ENCODE results near the gene ZFAND3. TPM values are rescaled to one million over a fixed set of nuclear protein-coding genes. Genes with fewer than 3 reads are reported as not detected.

Gene ZFAND3
- total and polyA plus RNA-seq, 10 of the 15 experiments (the other 5 are each of a cell fraction or from before 2014, with no cell fraction given) = 0.90 to 34.4 (median 16.3) TPM

DNA sequence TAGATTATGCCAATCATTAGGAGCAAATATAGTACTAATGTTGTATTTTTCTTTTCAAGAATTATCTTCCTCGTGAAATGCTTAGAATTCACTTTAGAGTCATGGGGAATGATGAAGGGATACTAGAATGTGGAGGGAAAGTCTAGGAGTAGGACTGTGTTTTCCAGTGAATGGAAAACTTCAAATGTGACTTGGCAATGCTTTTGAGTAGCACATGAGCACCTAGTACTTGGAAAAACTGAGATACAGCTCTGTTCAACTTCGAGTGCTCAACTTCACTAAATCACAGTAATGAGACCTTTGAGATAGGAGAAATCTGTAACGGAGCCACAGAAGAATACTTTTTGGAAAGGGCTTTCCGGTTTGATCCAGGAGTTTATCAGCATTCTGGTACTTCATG lies 272.9 kb downstream of the ZFAND3 start:
- no peak for ATAC-seq
- Histone ChIP-seq H3K27me3 (replicated peaks in 1 of 2; ENCODE audit: control insufficient read depth in 2 of 2, insufficient read depth in 2 of 2, low read length in 1 of 2) (no peaks in the 10 kb centered on the region), H3K79me2 (ENCODE audit: control insufficient read depth, insufficient read depth, low read length) (no peaks in the 10 kb centered on the region; the same call in 1 of the 2 replicates), H3K4me1 (ENCODE audit: control insufficient read depth, insufficient read depth, low read length) (no peaks in the 10 kb centered on the region), H3K27ac (ENCODE audit: control insufficient read depth, insufficient read depth) (no peak overlapping the region), H3K4me3 (no peak overlapping the region), H3K4me2 (ENCODE audit: control insufficient read depth, insufficient read depth) (no peak overlapping the region), H4K20me1 (ENCODE audit: control insufficient read depth, insufficient read depth) (no peaks in the 10 kb centered on the region), H3K9me3 (replicated peaks; ENCODE audit: control insufficient read depth, insufficient read depth, low read length) (no peaks in the 10 kb centered on the region), H3K36me3 (ENCODE audit: control insufficient read depth in 2 of 2, insufficient read depth in 2 of 2, low read length in 1 of 2) (no peaks in the 10 kb centered on the region; a peak in 1 of 4 replicates), H3K9ac (ENCODE audit: control insufficient read depth, insufficient read depth, low read length) (no peak overlapping the region), H2AFZ (ENCODE audit: control insufficient read depth, low read depth, low read length) (no peak overlapping the region)
- 88% methylated on average over 4 of the region's 4 CpGs for WGBS (ENCODE audit: insufficient coverage, insufficient replicate concordance, low lambda C conversion rate, missing lambda C conversion rate)
- no peak for TF ChIP-seq BCL11A (IDR thresholded peaks at IDR 0.05; ENCODE audit: low read depth, low read length)
- TF ChIP-seq SPI1 (IDR thresholded peaks at IDR 0.05; ENCODE audit: borderline replicate concordance, insufficient read depth, low read depth, low read length) = no peak
- DNase-seq (ENCODE audit: low read depth, low spot score) = no peak
- BruUV-seq (replicated peaks) = no TSS peak
- SMC1A ChIA-PET (ENCODE audit: uncharacterized antibody, unreplicated experiment) = interaction anchor here (1.4 kb wide), 1 partner anchor 58 kb away, joined by 3 read pairs; no protein-coding TSS in a partner anchor
- POLR2A ChIA-PET = no interaction called here
- FAIRE-seq = no peak
- intact Hi-C loops (cut with micrococcal nuclease; ENCODE audit: unreplicated experiment) (no loop called here), in situ Hi-C loops (cut with MboI) (no loop called here)
- CTCF ChIA-PET = interaction anchor here (0.6 kb wide), 2 partner anchors 10 to 362 kb away, joined by 3 to 4 read pairs; no protein-coding TSS in a partner anchor
- RAD21 ChIA-PET (ENCODE audit: unreplicated experiment) = no interaction called here

DNA sequence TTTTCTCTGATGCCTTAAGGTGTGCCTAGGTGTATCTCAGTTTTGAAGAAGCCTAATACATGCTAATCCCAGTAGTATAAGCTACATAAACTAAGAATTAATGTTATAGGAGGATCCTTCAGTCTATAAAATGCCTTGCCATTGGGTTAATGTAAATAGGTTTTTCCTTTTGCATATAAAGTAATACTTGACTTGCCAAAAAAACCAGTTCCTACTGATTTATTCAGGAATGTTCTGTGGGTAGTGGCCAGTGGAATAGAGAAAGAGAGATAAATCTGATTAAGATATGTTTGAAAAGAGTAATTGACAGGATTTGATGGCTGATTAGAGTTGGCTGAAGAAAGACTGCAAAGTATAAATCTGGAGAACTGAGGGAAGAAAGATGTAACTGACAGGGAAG lies 273.4 kb downstream of the ZFAND3 start:
- BruUV-seq (replicated peaks) = no TSS peak
- Histone ChIP-seq H3K4me3 (no peak overlapping the region), H2AFZ (ENCODE audit: control insufficient read depth, low read depth, low read length) (no peak overlapping the region), H3K27me3 (replicated peaks in 1 of 2; ENCODE audit: control insufficient read depth in 2 of 2, insufficient read depth in 2 of 2, low read length in 1 of 2) (no peaks in the 10 kb centered on the region), H3K9ac (ENCODE audit: control insufficient read depth, insufficient read depth, low read length) (no peak overlapping the region), H4K20me1 (ENCODE audit: control insufficient read depth, insufficient read depth) (no peaks in the 10 kb centered on the region), H3K36me3 (ENCODE audit: control insufficient read depth in 2 of 2, insufficient read depth in 2 of 2, low read length in 1 of 2) (no peaks in the 10 kb centered on the region; a peak in 1 of 4 replicates), H3K27ac (ENCODE audit: control insufficient read depth, insufficient read depth) (no peak overlapping the region), H3K9me3 (replicated peaks; ENCODE audit: control insufficient read depth, insufficient read depth, low read length) (no peaks in the 10 kb centered on the region), H3K79me2 (ENCODE audit: control insufficient read depth, insufficient read depth, low read length) (no peaks in the 10 kb centered on the region; the same call in 1 of the 2 replicates), H3K4me1 (ENCODE audit: control insufficient read depth, insufficient read depth, low read length) (no peaks in the 10 kb centered on the region), H3K4me2 (ENCODE audit: control insufficient read depth, insufficient read depth) (no peak overlapping the region)
- DNase-seq (ENCODE audit: low read depth, low spot score) = no peak
- FAIRE-seq = no peak
- ChIA-PET POLR2A (no interaction called here), CTCF (interaction anchor here (0.6 kb wide), 1 partner anchor 9 kb away, joined by 4 read pairs; no protein-coding TSS in a partner anchor), RAD21 (ENCODE audit: unreplicated experiment) (no interaction called here), SMC1A (ENCODE audit: uncharacterized antibody, unreplicated experiment) (interaction anchor here (1.4 to 1.6 kb wide), 4 partner anchors 11 to 58 kb away, joined by 3 to 7 read pairs (median 4); no protein-coding TSS in a partner anchor)
- no peak for ATAC-seq
- intact Hi-C loops (cut with micrococcal nuclease; ENCODE audit: unreplicated experiment) (no loop called here), in situ Hi-C loops (cut with MboI) (no loop called here)
- TF ChIP-seq, protein P1, sequence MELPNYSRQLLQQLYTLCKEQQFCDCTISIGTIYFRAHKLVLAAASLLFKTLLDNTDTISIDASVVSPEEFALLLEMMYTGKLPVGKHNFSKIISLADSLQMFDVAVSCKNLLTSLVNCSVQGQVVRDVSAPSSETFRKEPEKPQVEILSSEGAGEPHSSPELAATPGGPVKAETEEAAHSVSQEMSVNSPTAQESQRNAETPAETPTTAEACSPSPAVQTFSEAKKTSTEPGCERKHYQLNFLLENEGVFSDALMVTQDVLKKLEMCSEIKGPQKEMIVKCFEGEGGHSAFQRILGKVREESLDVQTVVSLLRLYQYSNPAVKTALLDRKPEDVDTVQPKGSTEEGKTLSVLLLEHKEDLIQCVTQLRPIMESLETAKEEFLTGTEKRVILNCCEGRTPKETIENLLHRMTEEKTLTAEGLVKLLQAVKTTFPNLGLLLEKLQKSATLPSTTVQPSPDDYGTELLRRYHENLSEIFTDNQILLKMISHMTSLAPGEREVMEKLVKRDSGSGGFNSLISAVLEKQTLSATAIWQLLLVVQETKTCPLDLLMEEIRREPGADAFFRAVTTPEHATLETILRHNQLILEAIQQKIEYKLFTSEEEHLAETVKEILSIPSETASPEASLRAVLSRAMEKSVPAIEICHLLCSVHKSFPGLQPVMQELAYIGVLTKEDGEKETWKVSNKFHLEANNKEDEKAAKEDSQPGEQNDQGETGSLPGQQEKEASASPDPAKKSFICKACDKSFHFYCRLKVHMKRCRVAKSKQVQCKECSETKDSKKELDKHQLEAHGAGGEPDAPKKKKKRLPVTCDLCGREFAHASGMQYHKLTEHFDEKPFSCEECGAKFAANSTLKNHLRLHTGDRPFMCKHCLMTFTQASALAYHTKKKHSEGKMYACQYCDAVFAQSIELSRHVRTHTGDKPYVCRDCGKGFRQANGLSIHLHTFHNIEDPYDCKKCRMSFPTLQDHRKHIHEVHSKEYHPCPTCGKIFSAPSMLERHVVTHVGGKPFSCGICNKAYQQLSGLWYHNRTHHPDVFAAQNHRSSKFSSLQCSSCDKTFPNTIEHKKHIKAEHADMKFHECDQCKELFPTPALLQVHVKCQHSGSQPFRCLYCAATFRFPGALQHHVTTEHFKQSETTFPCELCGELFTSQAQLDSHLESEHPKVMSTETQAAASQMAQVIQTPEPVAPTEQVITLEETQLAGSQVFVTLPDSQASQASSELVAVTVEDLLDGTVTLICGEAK (IDR thresholded peaks at IDR 0.05; ENCODE audit: borderline replicate concordance) = no peak
- TF ChIP-seq TAF1 (IDR thresholded peaks at IDR 0.05; ENCODE audit: borderline replicate concordance, low read depth, low read length) (no peak), NFIC (IDR thresholded peaks at IDR 0.05; ENCODE audit: low read depth, low read length) (no peak), NR2F1 (conservative IDR thresholded peaks at IDR 0.05) (no peak), NFYA (IDR thresholded peaks at IDR 0.05; ENCODE audit: borderline replicate concordance, low read depth, low read length) (no peak), ZNF217 (IDR thresholded peaks at IDR 0.05) (no peak)
- TF ChIP-seq, protein P2, sequence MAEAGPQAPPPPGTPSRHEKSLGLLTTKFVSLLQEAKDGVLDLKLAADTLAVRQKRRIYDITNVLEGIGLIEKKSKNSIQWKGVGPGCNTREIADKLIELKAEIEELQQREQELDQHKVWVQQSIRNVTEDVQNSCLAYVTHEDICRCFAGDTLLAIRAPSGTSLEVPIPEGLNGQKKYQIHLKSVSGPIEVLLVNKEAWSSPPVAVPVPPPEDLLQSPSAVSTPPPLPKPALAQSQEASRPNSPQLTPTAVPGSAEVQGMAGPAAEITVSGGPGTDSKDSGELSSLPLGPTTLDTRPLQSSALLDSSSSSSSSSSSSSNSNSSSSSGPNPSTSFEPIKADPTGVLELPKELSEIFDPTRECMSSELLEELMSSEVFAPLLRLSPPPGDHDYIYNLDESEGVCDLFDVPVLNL (IDR thresholded peaks at IDR 0.05; ENCODE audit: low read depth, low read length) = no peak
